ENCODE measurements around the gene STIP1.

DNA sequence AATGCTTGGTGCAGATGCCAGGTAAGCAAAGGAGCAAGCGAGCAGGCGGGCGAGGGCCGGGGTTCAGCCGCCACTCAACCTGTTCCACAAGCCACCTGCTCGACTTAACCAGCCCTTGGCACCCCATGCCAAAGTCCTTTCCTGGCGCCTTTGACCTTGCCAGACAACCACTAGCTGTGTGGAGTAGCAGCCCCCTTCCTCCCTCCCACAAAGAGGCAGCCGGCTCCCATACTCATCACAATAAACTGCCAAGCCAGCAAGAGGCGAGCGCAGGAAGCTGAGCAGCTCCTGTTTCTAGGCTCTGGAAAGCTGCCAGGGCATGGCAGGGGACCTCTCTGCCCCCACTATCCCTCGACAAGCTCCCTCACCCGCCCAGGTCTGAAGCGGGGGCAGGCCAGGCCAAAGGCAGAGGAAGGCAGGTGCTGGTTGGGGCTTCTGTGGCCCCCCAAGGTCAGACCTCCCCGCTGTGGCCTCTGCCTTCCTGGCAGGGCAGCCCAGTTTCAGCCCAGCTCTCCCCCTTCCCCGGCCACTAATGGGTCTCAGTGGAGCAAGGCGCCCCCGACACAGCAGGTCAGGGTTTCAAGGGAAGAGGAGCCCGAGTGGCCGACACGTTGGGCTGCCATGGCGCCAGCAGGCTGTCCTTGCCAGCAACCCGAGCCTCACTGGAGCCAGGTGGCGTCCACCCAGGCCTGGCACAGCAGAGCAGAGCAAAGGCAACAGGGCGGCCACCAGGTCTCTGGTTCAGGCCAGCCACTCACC, 35.3 kb upstream of the STIP1 start:
- TF ChIP-seq, protein P1, sequence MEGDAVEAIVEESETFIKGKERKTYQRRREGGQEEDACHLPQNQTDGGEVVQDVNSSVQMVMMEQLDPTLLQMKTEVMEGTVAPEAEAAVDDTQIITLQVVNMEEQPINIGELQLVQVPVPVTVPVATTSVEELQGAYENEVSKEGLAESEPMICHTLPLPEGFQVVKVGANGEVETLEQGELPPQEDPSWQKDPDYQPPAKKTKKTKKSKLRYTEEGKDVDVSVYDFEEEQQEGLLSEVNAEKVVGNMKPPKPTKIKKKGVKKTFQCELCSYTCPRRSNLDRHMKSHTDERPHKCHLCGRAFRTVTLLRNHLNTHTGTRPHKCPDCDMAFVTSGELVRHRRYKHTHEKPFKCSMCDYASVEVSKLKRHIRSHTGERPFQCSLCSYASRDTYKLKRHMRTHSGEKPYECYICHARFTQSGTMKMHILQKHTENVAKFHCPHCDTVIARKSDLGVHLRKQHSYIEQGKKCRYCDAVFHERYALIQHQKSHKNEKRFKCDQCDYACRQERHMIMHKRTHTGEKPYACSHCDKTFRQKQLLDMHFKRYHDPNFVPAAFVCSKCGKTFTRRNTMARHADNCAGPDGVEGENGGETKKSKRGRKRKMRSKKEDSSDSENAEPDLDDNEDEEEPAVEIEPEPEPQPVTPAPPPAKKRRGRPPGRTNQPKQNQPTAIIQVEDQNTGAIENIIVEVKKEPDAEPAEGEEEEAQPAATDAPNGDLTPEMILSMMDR (IDR thresholded peaks at IDR 0.05; ENCODE audit: low read depth, low read length) = no peak
- TF ChIP-seq EZH2phosphoT487 (IDR thresholded peaks at IDR 0.05; ENCODE audit: low read depth) = no peak
